GM23248 (cell line): ENCODE data around the gene C9orf43. TPM values are rescaled to one million over a fixed set of nuclear protein-coding genes. Genes with fewer than 3 reads are reported as not detected.
A peak's percentile ranks its signal among the peaks of the same experiment; 100 is the strongest.

Experiments
- DNase-seq: peaks from one replicate; pipeline ENCODE4 v3.0.0-alpha.2; 2015
- H2AFZ ChIP-seq: fragments of 200-600 bp; sonication (generic); 2 replicates; pipeline ENCODE4 v1.6.1; 2016; ENCODE audit warnings: antibody characterized with exemption
- H3F3A ChIP-seq: fragments of 200-600 bp; sonication (generic); 2 replicates; pipeline ENCODE4 v1.6.1; 2016; ENCODE audit warnings: mild to moderate bottlenecking, antibody characterized with exemption, mixed run types; ENCODE audit not compliant: insufficient read depth
- H3K27ac ChIP-seq: fragments of 200-600 bp; sonication (generic); 2 replicates; pipeline ENCODE4 v1.5.1; 2016; ENCODE audit warnings: mild to moderate bottlenecking
- H3K27me3 ChIP-seq: fragments of 200-600 bp; sonication (generic); replicated peaks from 2 replicates; pipeline ENCODE4 v1.6.1; 2016; ENCODE audit warnings: mild to moderate bottlenecking; ENCODE audit not compliant: insufficient read depth
- H3K36me3 ChIP-seq: fragments of 200-600 bp; sonication (generic); 2 replicates; pipeline ENCODE4 v1.6.1; 2016; ENCODE audit warnings: low read depth, mild to moderate bottlenecking
- H3K4me1 ChIP-seq: fragments of 200-600 bp; sonication (generic); 2 replicates; pipeline ENCODE4 v1.6.1; 2016; ENCODE audit warnings: mild to moderate bottlenecking; ENCODE audit not compliant: insufficient read depth
- H3K4me2 ChIP-seq: fragments of 200-600 bp; sonication (generic); one replicate; pipeline ENCODE4 v1.6.1; 2016; ENCODE audit warnings: mild to moderate bottlenecking; ENCODE audit not compliant: unreplicated experiment
- H3K4me3 ChIP-seq: fragments of 200-600 bp; sonication (generic); 2 replicates; pipeline ENCODE4 v1.5.1; 2016; ENCODE audit warnings: mild to moderate bottlenecking
- H3K79me2 ChIP-seq: fragments of 200-600 bp; sonication (generic); 2 replicates; pipeline ENCODE4 v1.6.1; 2016; ENCODE audit warnings: mild to moderate bottlenecking; ENCODE audit not compliant: insufficient read depth
- H3K9ac ChIP-seq: fragments of 200-600 bp; sonication (generic); 2 replicates; pipeline ENCODE4 v1.6.1; 2016; ENCODE audit warnings: mild to moderate bottlenecking
- H3K9me2 ChIP-seq: fragments of 200-600 bp; sonication (generic); 2 replicates; pipeline ENCODE4 v1.6.1; 2016; ENCODE audit warnings: mixed run types, mild to moderate bottlenecking, moderate library complexity; ENCODE audit not compliant: insufficient read depth
- H3K9me3 ChIP-seq: fragments of 200-600 bp; sonication (generic); one replicate; pipeline ENCODE4 v1.6.1; 2017; ENCODE audit warnings: low read depth
- H4K20me1 ChIP-seq: fragments of 200-600 bp; sonication (generic); 2 replicates; pipeline ENCODE4 v1.6.0; 2016; ENCODE audit not compliant: insufficient read depth
- EZH2 ChIP-seq: fragments of 200-600 bp; sonication (generic); IDR thresholded peaks from 2 replicates; pipeline ENCODE4 v1.6.1; 2018; ENCODE audit warnings: antibody characterized with exemption, mild to moderate bottlenecking; ENCODE audit not compliant: insufficient read depth, poor library complexity, severe bottlenecking
- EZH2phosphoT487 ChIP-seq: fragments of 200-600 bp; sonication (generic); IDR thresholded peaks from 2 replicates; pipeline ENCODE4 v1.6.1; 2018; ENCODE audit warnings: antibody characterized with exemption, moderate library complexity, mild to moderate bottlenecking, low read depth; ENCODE audit not compliant: insufficient read depth
- WGBS, 2 experiments: methylation state at CpG; one replicate each; pipeline ENCODE4 v1.1.6; 2015 to 2017; ENCODE audit warnings: low lambda C conversion rate in 2 of 2, low coverage in 1 of 2; ENCODE audit errors: missing lambda C conversion rate in 2 of 2; 5-methylcytosine and 5-hydroxymethylcytosine counted together
- in situ Hi-C: fragments of 300-500 bp; cut with MboI; formaldehyde crosslinking; loops from 2 replicates; pipeline ENCODE4 v1.15.0; 2020
- polyA plus RNA-seq: library from polyadenylated mRNA; unstranded; fragments of >200 nt; fragmentation: Nextera tagmentation; extraction: Ambion mirVana; gene quantifications from 2 replicates; pipeline ENCODE4 v1.2.1, GENCODE V29; 2016
- total RNA-seq: library from RNA; depleted of rRNA; stranded (reverse); fragments of >200 nt; shearing (Covaris generic); gene quantifications from 2 replicates; pipeline ENCODE4 v1.2.3, GENCODE V29; 2014

Gene C9orf43
- total and polyA plus RNA-seq, 2 experiments from 2014 or later, result 0.59 to 0.76 TPM

GRCh38 chr9:113449376-113449775, 38.8 kb downstream of the C9orf43 start:
- H3K4me1 ChIP-seq, result peaks cover 2% of the 10 kb centered on the region; the same call in 1 of the 2 replicates
- H3K79me2 ChIP-seq, result no peaks in the 10 kb centered on the region
- H3K9me3 ChIP-seq, result no peaks in the 10 kb centered on the region
- no peak overlapping the region for H3K4me3 ChIP-seq
- no peaks in the 10 kb centered on the region for H3K9me2 ChIP-seq
- no peaks in the 10 kb centered on the region for H3K27me3 ChIP-seq
- WGBS, 2 experiments, result 48 to 52% methylated on average over 2 of the region's 2 CpGs
- DNase-seq, result no peak
- H2AFZ ChIP-seq, result no peak overlapping the region
- H3K36me3 ChIP-seq, result no peaks in the 10 kb centered on the region
- H3F3A ChIP-seq, result no peaks in the 10 kb centered on the region
- TF ChIP-seq EZH2phosphoT487 (no peak), EZH2 (no peak)
- no peaks in the 10 kb centered on the region for H4K20me1 ChIP-seq
- in situ Hi-C loops, result loop anchor here (5.0 kb wide), 1 partner anchor 208 kb away; no protein-coding TSS in a partner anchor
- H3K4me2 ChIP-seq, result no peak overlapping the region
- no peak overlapping the region for H3K27ac ChIP-seq
- H3K9ac ChIP-seq, result no peak overlapping the region

- H3F3A ChIP-seq, result peaks cover 28% of the 10 kb centered on the region
- no peak overlapping the region for H3K4me2 ChIP-seq
- no peak for TF ChIP-seq EZH2phosphoT487
- no peak for TF ChIP-seq EZH2
- no peak overlapping the region for H3K9ac ChIP-seq
- no peaks in the 10 kb centered on the region for H3K9me3 ChIP-seq
- H3K9me2 ChIP-seq, result no peaks in the 10 kb centered on the region
- no peaks in the 10 kb centered on the region for H4K20me1 ChIP-seq
- H3K4me1 ChIP-seq, result peaks cover 27% of the 10 kb centered on the region
- no peaks in the 10 kb centered on the region for H3K79me2 ChIP-seq
- no peak overlapping the region for H3K4me3 ChIP-seq
- H3K36me3 ChIP-seq, result no peaks in the 10 kb centered on the region
- no peaks in the 10 kb centered on the region for H3K27me3 ChIP-seq
- in situ Hi-C loops, result loop anchor here (5.0 kb wide), 1 partner anchor 130 kb away; no protein-coding TSS in a partner anchor
- no peak overlapping the region for H2AFZ ChIP-seq
- no peak overlapping the region for H3K27ac ChIP-seq
- no peak for DNase-seq
- WGBS, 2 experiments, result 76 to 85% methylated on average over 4 of the region's 4 CpGs
Measured at GRCh38 chr9:113452113-113452605, 41.6 kb downstream of the C9orf43 start.

- no peaks in the 10 kb centered on the region for H4K20me1 ChIP-seq
- H3K27ac ChIP-seq, result peak overlapping the region; percentile 83
- in situ Hi-C loops, result loop anchor here (5.0 kb wide), 1 partner anchor 127 kb away; no protein-coding TSS in a partner anchor
- TF ChIP-seq EZH2 (no peak), EZH2phosphoT487 (no peak)
- no peaks in the 10 kb centered on the region for H3K9me2 ChIP-seq
- H3K4me1 ChIP-seq, result peaks cover 27% of the 10 kb centered on the region
- DNase-seq, result peak; percentile 91
- H3K27me3 ChIP-seq, result no peaks in the 10 kb centered on the region
- no peaks in the 10 kb centered on the region for H3K9me3 ChIP-seq
- H3K4me3 ChIP-seq, result peak overlapping the region; percentile 15; the same call in 1 of the 2 replicates
- H2AFZ ChIP-seq, result peak overlapping the region; percentile 86
- 4 to 8% methylated on average over 5 of the region's 5 CpGs for WGBS, 2 experiments
- no peaks in the 10 kb centered on the region for H3K36me3 ChIP-seq
- peak overlapping the region; percentile 61 for H3K9ac ChIP-seq
- no peaks in the 10 kb centered on the region for H3K79me2 ChIP-seq
- H3K4me2 ChIP-seq, result peak overlapping the region; percentile 75
- H3F3A ChIP-seq, result peaks cover 32% of the 10 kb centered on the region
Measured at GRCh38 chr9:113454914-113455761, 44.6 kb downstream of the C9orf43 start.

- Histone ChIP-seq H3K27me3 (no peaks in the 10 kb centered on the region), H3K27ac (peak overlapping the region; percentile 83; the same call in 1 of the 2 replicates), H3K9me3 (no peaks in the 10 kb centered on the region), H3F3A (peaks cover 32% of the 10 kb centered on the region), H2AFZ (no peak overlapping the region), H3K4me2 (peak overlapping the region; percentile 75), H3K36me3 (no peaks in the 10 kb centered on the region), H3K9me2 (no peaks in the 10 kb centered on the region), H3K4me1 (peaks cover 27% of the 10 kb centered on the region), H3K9ac (no peak overlapping the region), H4K20me1 (no peaks in the 10 kb centered on the region), H3K4me3 (no peak overlapping the region), H3K79me2 (no peaks in the 10 kb centered on the region)
- no peak for TF ChIP-seq EZH2phosphoT487
- no peak for TF ChIP-seq EZH2
- WGBS, 2 experiments, result 93 to 94% methylated on average over 2 of the region's 2 CpGs
- peak; percentile 54 for DNase-seq
- in situ Hi-C loops, result no loop called here
Measured at GRCh38 chr9:113456235-113456634, 45.7 kb downstream of the C9orf43 start.
